ENCODE data around the gene CLASP1. TPM values are rescaled to one million over a fixed set of nuclear protein-coding genes. Genes with fewer than 3 reads are reported as not detected.
A peak's percentile ranks its signal among the peaks of the same experiment; 100 is the strongest.
"Not testable (repeated sequence)": the region's sequence is repeated elsewhere in the genome, so short reads cannot be mapped to it uniquely, and the experiment has no call there.

Gene CLASP1
- total RNA-seq, 2 donors from 2014 or later: 86.7 to 138 TPM

DNA sequence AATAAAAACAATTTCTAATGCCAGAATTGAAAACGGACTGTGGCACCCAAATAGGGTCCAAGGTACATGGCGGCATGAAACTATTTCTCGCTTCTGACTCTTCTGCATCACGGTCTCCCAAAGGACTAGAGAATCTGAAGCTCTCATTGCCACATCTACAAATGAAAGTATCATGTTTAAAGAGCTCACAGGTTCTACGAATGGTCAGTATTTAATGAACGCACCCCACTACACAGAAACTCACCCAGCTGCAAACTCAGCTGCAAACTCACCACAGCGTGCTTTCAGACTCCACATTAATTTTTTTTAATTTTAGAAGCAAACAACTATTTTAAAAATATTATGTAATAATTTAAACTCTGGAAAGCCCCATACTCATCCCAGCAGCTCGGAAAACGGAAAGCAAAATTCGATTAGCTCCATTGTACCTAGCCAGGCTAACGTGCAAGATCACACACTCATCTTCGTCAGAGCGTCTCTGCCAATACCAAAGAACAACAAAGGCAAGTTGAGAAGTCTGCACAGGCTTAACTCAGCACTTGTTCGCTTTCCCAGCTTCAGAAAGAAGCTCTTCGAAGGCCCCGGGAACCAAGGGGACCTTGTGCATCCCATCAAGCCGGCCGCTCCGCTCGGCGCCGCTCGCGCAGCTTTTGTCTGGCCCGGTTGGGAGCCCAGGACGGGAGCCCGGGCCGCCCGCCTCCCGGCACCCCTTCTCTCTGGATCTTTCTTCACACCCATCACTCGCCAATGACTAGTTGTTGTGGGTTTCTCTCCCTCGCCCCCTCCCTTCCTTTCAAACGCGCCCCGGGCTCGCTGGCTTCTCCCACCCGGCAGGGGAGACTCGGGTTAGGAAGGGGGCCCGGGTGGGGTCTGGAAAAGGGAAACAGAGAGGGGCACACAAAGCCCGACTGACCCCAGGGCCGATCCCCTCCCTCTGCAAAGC is 785 bp downstream of the CLASP1 start:
- ATAC-seq (replicated peaks): peak; percentile 46
- H3K4me3 Mint-ChIP-seq: peak overlapping the region; percentile 92
- peaks cover 69% of the 10 kb centered on the region for H3K36me3 Mint-ChIP-seq (ENCODE audit: low read depth)
- peaks cover 29% of the 10 kb centered on the region for H3K4me1 Mint-ChIP-seq
- no peaks in the 10 kb centered on the region for H3K27me3 Mint-ChIP-seq
- no peaks in the 10 kb centered on the region for H3K9me3 Mint-ChIP-seq
- H3K27ac Mint-ChIP-seq: peak overlapping the region; percentile 96

DNA sequence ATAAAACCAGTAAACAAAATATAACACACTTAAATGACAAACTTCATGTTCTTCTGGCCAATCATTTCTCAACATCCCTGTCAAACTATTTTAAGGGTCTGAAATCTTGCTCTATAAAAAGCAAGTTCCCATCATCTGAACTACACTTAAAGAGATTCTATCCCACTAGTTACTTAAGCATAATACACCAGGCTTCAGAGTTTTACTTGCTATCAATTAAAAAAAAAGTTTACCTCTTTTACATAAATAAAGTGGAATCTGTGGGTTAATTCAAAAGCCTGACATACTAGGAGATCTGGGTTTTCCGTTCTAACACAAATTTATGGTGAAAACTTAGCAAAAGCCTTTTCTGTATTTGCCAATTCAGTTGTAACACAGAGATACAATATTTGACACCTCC is 1.9 kb downstream of the CLASP1 start:
- H3K36me3 Mint-ChIP-seq (ENCODE audit: low read depth): peaks cover 68% of the 10 kb centered on the region
- peak overlapping the region; percentile 96 for H3K27ac Mint-ChIP-seq
- peak overlapping the region; percentile 92 for H3K4me3 Mint-ChIP-seq
- no peaks in the 10 kb centered on the region for H3K9me3 Mint-ChIP-seq
- no peaks in the 10 kb centered on the region for H3K27me3 Mint-ChIP-seq
- no peak for ATAC-seq (replicated peaks)
- H3K4me1 Mint-ChIP-seq: peaks cover 29% of the 10 kb centered on the region

DNA sequence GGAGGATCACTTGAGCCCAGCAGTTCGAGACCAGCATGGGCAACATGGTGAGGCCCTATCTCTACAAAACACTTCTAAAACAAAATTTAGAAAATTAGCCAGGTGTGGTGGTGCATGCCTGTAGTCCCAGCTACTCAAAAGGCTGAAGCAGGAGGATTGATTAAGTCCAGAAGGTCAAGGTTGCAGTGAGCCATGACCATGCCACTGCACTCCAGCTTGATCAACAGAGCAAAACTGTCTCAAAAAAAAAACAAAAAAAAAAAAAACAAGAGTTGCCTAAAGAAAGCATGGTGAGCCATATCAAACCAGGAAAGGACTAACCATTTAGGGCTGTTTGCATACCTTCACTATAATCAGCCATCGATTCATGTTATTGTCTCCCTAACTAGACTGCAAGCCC is 4.5 kb downstream of the CLASP1 start:
- H3K4me3 Mint-ChIP-seq: no peak overlapping the region
- H3K36me3 Mint-ChIP-seq (ENCODE audit: low read depth): peaks cover 69% of the 10 kb centered on the region
- no peak overlapping the region for H3K27ac Mint-ChIP-seq
- peaks cover 29% of the 10 kb centered on the region for H3K4me1 Mint-ChIP-seq
- no peaks in the 10 kb centered on the region for H3K9me3 Mint-ChIP-seq
- H3K27me3 Mint-ChIP-seq: no peaks in the 10 kb centered on the region
- ATAC-seq (replicated peaks): no peak

DNA sequence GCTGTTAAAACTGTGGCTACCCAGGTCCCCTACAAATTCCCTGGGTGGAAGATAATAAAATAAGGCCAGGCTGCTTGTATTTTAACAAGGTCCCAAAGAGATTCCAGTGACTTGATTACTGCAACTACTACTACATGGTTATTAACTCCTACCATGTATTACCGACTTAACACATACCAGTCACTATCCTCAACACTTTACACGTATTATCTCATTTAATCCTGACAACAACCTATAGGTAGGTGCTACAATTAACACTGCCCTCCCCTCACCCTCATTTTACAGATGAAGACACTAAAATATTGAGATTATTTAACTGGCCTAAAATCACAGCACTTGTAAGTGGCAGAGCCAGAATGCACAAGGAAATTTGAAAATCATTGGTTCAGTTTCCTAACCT is 5.4 kb downstream of the CLASP1 start:
- H3K27ac Mint-ChIP-seq: no peak overlapping the region
- H3K4me1 Mint-ChIP-seq: peaks cover 29% of the 10 kb centered on the region
- H3K36me3 Mint-ChIP-seq (ENCODE audit: low read depth): peaks cover 72% of the 10 kb centered on the region
- ATAC-seq (replicated peaks): no peak
- no peak overlapping the region for H3K4me3 Mint-ChIP-seq
- no peaks in the 10 kb centered on the region for H3K27me3 Mint-ChIP-seq
- H3K9me3 Mint-ChIP-seq: no peaks in the 10 kb centered on the region

DNA sequence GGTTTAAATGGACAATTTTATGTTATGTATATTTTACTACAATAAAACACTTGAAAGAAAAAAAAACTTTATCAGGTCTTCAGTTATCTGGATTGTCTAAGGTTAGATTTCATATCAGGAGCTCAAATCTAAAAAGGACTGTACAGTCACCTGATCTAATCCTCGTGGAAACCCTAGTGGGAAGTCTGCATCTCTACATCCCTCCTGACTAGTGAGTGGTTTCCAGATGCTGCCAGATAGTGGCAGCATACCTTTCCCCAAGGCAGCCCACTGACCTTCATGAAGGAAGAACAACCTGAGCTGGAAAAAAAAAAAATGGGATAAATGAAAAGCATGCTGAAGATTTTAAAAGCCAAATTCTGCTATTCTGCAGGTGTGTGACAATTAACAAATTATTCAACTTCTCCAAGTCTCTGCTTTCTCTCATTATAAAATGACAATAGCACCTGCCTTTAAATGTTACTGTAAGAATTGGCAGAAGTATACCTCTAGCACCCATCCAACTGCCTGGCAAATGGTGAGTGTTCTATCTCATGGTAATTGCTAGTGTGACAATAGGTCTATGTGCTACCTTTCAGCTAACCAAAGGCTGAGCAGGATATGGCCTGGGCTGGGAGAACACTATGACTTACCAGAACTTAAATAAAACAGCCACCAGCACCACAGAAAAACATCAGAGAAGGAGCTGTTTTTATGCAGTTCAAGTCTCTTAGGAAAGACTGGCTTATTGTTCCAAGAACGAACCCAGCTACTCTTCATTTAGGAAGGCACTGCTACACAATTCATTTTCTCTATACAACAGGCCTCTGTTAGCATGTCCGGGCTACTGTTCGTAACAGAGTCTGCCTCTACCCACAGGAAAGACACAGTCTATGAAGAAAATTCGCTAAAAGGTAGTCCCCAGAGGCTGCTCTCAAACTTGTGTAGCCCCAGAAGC is 8.6 kb downstream of the CLASP1 start:
- no peak for ATAC-seq (replicated peaks)
- Mint-ChIP-seq H3K4me3 (no peak overlapping the region), H3K9me3 (no peaks in the 10 kb centered on the region), H3K27me3 (no peaks in the 10 kb centered on the region), H3K4me1 (peaks cover 33% of the 10 kb centered on the region), H3K36me3 (ENCODE audit: low read depth) (peaks cover 48% of the 10 kb centered on the region), H3K27ac (no peak overlapping the region)

DNA sequence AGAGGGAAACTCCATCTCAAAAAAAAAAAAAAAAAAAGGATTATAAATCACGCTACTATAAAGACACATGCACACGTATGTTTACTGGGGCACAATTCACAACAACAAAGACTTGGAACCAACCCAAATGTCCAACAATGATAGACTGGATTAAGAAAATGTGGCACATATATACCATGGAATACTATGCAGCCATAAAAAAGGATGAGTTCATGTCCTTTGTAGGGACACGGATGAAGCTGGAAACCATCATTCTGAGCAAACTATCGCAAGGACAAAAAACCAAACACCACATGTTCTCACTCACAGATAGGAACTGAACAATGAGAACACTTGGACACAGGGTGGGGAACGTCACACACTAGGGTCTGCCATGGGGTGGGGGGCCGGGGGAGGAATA is 9.4 kb downstream of the CLASP1 start:
- Mint-ChIP-seq H3K36me3 (ENCODE audit: low read depth) (peaks cover 43% of the 10 kb centered on the region), H3K4me1 (peaks cover 33% of the 10 kb centered on the region)
- H3K27me3 Mint-ChIP-seq; H3K4me3 Mint-ChIP-seq; H3K27ac Mint-ChIP-seq; H3K9me3 Mint-ChIP-seq; ATAC-seq (replicated peaks): not testable (repeated sequence)

DNA sequence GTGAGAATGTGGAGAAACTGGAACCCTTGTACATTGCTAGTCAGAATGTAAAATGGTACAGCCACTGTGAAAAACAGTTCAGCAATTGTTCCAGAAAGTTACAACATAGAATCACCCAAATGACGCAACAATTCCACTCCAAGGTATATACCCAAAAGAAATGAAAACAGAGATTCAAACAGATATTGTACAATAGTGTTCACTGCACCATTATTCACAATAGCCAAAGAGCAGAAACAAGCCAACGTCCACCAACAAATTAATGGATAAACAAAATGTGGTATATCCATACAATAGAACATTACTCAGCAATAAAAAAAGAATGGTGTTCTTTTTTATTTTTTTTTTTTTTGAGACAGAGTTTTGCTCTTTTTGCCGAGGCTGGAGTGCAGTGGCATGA is 10.9 kb downstream of the CLASP1 start:
- peaks cover 43% of the 10 kb centered on the region for H3K36me3 Mint-ChIP-seq (ENCODE audit: low read depth)
- H3K4me1 Mint-ChIP-seq: peaks cover 44% of the 10 kb centered on the region
- no peak overlapping the region for H3K27ac Mint-ChIP-seq
- no peaks in the 10 kb centered on the region for H3K27me3 Mint-ChIP-seq
- ATAC-seq (replicated peaks): no peak
- H3K9me3 Mint-ChIP-seq: no peaks in the 10 kb centered on the region
- no peak overlapping the region for H3K4me3 Mint-ChIP-seq

DNA sequence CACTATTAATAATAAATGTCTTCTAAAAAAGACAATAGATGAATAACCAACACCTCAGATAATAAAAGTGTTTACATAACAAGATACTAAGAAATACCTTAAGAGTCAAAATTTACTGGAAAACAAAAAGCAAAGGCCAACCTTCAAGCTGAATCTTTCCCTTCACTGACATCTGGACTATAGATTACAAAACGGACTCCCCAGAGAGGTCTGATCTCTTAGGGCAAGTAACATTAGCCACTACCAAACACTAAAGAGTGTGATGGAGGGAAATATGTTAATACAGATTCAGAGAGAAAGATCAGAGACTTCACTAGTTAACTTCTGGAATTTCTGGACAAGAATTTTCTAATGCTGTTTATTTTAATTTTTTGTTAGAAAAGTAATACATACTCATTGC is 13.9 kb downstream of the CLASP1 start:
- Mint-ChIP-seq H3K9me3 (no peaks in the 10 kb centered on the region), H3K4me3 (peak overlapping the region; percentile 51), H3K27ac (peak overlapping the region; percentile 84), H3K4me1 (peaks cover 32% of the 10 kb centered on the region), H3K36me3 (ENCODE audit: low read depth) (peaks cover 24% of the 10 kb centered on the region), H3K27me3 (no peaks in the 10 kb centered on the region)
- ATAC-seq (replicated peaks): no peak

DNA sequence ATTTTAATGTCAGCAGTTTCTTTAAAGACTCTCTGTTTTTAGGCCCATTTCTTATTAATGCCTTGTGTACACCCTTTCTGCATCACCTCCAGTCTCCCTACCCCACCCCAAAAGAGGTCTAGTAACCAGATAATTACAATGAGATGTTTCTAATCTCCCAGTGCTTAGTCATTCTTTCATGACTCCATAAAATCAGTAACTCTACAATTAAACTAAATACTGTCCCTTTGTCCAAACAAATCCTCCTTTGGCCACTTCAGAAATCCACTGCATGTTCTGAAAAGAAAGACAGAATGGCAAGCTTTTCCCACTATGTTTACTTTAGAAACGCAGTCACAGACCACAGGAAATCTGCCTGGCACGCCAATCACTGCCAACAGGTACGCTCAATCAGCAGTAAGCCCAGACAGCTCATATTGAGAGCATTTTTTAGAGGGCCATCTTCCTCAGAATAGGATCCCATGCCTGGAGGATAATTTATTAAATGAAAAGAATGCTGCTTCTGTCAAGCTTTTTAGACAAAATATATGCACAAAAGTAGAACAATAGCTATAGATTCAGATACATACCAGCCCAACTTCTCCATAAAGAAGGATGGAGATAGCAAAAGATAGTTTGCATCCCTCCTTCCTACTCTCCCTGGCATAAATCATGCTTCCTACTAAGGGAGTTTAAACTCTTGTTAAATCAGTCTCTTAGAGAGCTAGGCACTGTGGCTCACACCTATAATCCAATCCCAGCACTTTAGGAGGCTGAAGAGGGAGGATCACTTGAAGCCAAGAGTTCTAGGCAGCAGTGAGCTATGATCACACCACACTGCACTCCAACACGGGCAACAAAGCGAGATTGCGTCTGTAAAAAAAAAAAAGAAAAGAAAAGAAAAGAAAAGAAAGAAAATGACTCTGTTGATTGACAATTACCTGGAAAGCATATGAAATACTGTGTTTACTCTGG is 14.6 kb downstream of the CLASP1 start:
- no peaks in the 10 kb centered on the region for H3K9me3 Mint-ChIP-seq
- peaks cover 32% of the 10 kb centered on the region for H3K4me1 Mint-ChIP-seq
- H3K4me3 Mint-ChIP-seq: peak overlapping the region; percentile 51
- no peaks in the 10 kb centered on the region for H3K27me3 Mint-ChIP-seq
- peak overlapping the region; percentile 84 for H3K27ac Mint-ChIP-seq
- peak; percentile 89 for ATAC-seq (replicated peaks)
- peaks cover 17% of the 10 kb centered on the region for H3K36me3 Mint-ChIP-seq (ENCODE audit: low read depth)

DNA sequence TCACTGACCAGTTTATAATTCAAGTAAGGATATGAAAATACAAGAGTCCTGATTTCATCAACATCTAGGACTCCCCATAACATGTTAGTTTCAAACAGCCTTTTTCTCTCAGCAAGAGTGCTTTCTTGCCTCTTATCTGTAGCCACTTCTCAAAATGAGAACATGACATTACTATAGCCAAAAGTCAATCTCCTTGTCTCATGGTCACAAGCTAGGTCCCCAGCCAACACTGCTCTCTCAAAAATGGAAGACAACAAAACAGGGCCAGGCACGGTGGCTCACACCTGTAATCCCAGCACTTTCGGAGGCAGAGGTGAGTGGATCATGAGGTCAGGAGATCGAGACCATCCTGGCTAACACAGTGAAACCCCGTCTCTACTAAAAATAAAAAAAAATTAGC is 15.8 kb downstream of the CLASP1 start:
- peaks cover 32% of the 10 kb centered on the region for H3K4me1 Mint-ChIP-seq
- no peak overlapping the region for H3K4me3 Mint-ChIP-seq
- no peak for ATAC-seq (replicated peaks)
- H3K9me3 Mint-ChIP-seq: no peaks in the 10 kb centered on the region
- H3K27me3 Mint-ChIP-seq: no peaks in the 10 kb centered on the region
- H3K27ac Mint-ChIP-seq: peak overlapping the region; percentile 15
- peaks cover 8% of the 10 kb centered on the region for H3K36me3 Mint-ChIP-seq (ENCODE audit: low read depth)

DNA sequence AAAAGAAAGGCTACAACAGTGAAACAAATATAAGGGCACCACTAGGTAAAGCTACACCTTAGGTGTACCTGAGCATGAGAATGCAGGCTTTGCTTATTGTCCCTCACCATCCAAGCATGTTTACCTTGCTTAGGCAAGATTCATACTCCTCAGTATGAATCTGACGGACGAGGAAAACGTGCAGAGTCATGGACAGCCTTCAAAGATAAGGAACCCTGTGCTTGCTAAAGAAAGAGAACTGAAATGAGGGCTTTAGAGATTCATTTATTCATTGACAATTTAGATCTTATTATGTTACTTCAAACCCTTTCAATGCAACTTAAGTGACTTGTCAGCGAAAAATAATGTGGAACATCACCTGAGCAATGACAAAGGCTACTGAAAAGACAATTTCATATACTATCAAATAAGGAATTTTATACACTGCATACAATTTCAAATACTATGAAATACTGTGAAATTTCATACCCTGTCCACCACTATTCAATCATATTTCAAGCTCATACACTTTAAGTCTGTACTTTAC is 21.7 kb downstream of the CLASP1 start:
- no peak overlapping the region for H3K4me3 Mint-ChIP-seq
- H3K36me3 Mint-ChIP-seq (ENCODE audit: low read depth): peaks cover 20% of the 10 kb centered on the region
- peaks cover 6% of the 10 kb centered on the region for H3K4me1 Mint-ChIP-seq
- no peak for ATAC-seq (replicated peaks)
- H3K27ac Mint-ChIP-seq: no peak overlapping the region
- H3K27me3 Mint-ChIP-seq: no peaks in the 10 kb centered on the region
- H3K9me3 Mint-ChIP-seq: no peaks in the 10 kb centered on the region

DNA sequence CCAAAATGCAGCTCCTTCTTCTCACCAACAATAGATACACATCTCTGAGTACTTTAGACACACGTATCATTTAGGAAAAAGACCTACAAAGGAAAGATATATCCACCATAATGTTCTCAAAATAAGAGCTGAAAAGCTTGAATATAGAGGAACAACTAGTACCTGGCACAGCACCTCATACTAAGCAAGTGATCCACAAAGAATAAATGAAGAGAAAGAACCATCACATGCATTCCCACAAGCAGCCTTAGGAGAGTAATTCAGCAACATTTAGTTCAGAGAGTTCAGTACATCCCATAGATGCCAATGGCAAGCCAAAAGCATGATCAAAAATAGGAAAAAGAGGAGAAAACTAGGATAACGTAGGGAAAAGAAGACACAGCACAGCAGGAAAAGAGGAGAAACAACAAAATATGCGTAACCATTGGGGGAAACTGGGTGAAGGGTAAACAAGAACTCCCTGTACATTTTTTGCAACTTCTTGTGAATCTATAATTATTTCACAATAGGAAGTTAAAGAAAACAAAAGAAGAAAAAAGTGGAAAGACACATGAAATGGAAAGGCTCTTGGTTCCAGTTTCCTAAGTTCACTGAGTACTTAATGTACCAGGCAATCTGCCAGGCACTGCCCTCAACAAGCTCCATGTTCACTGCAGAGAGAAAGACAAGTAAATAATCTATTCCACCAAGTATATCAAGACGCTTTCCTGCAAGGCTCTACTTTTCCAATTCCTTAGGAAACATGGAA is 22.3 kb downstream of the CLASP1 start:
- H3K27ac Mint-ChIP-seq: no peak overlapping the region
- H3K36me3 Mint-ChIP-seq (ENCODE audit: low read depth): peaks cover 20% of the 10 kb centered on the region
- H3K4me1 Mint-ChIP-seq: peaks cover 6% of the 10 kb centered on the region
- no peaks in the 10 kb centered on the region for H3K9me3 Mint-ChIP-seq
- no peak for ATAC-seq (replicated peaks)
- no peaks in the 10 kb centered on the region for H3K27me3 Mint-ChIP-seq
- H3K4me3 Mint-ChIP-seq: no peak overlapping the region

DNA sequence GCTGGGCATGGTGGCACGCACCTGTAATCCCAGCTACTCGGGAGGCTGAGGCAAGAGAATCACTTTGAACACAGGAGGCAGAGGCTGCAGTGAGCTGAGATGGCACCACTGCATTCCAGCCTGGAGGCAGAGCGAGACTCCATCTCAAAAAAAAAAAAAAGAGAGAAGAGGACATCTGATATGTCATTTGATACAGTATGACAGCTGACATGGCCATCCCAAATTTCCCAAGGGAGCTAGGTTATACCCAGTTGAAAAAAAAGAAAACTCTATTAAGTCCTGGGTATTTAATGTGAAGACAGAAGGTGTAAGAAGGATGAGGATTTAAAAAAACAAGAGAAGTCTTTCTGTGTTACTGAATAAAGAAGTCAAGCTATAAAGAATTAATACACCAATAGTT is 23.3 kb downstream of the CLASP1 start:
- H3K4me1 Mint-ChIP-seq: peaks cover 6% of the 10 kb centered on the region
- no peak overlapping the region for H3K4me3 Mint-ChIP-seq
- no peak for ATAC-seq (replicated peaks)
- no peaks in the 10 kb centered on the region for H3K9me3 Mint-ChIP-seq
- H3K36me3 Mint-ChIP-seq (ENCODE audit: low read depth): peaks cover 26% of the 10 kb centered on the region
- H3K27me3 Mint-ChIP-seq: no peaks in the 10 kb centered on the region
- H3K27ac Mint-ChIP-seq: no peak overlapping the region

Data from activated T-helper 17 cell treated with anti-CD3 and anti-CD28 coated beads, Interleukin-2, amount 50 U/mL, for 72 hours (primary cell).